Measurements from ENCODE around the gene COPS9. TPM values are rescaled to one million over a fixed set of nuclear protein-coding genes. Genes with fewer than 3 reads are reported as not detected.

COPS9 gene
- total and polyA plus RNA-seq, 7 donors = 235 to 458 (median 327) TPM

- no peak for DNase-seq
- Histone ChIP-seq H3K27ac (no peak overlapping the region), H3K4me1 (no peaks in the 10 kb centered on the region), H3K9me3 (no peaks in the 10 kb centered on the region), H3K36me3 (no peaks in the 10 kb centered on the region), H3K4me3 (no peak overlapping the region), H3K27me3 (peaks cover 0 to 13% (median 0%) of the 10 kb centered on the region in 3 donors)
- 74 to 79% methylated on average over 15 of the region's 15 CpGs for WGBS, 2 donors
- no peak for TF ChIP-seq CTCF (IDR thresholded peaks at IDR 0.05)
- no peak for TF ChIP-seq POLR2A (IDR thresholded peaks at IDR 0.05)
- TF ChIP-seq EP300 (IDR thresholded peaks at IDR 0.05) = no peak
- intact Hi-C loops (cut with DNase I) = no loop called here
Observed at GRCh38 chr2:240169486-240170353, 33.6 kb upstream of the COPS9 start.

- H3K4me3 ChIP-seq = no peak overlapping the region
- peak; percentile 43 for DNase-seq
- H3K27ac ChIP-seq = no peak overlapping the region
- H3K36me3 ChIP-seq = no peaks in the 10 kb centered on the region
- no peaks in the 10 kb centered on the region for H3K4me1 ChIP-seq
- intact Hi-C loops (cut with DNase I) = no loop called here
- WGBS, 2 donors = 83 to 84% methylated on average over 26 of the region's 26 CpGs
- H3K9me3 ChIP-seq = no peaks in the 10 kb centered on the region
- peaks cover 0 to 10% (median 0%) of the 10 kb centered on the region in 3 donors for H3K27me3 ChIP-seq
- TF ChIP-seq POLR2AphosphoS5 (IDR thresholded peaks at IDR 0.05) (no peak), EP300 (IDR thresholded peaks at IDR 0.05) (no peak), CTCF (IDR thresholded peaks at IDR 0.05) (no peak), POLR2A (IDR thresholded peaks at IDR 0.05) (no peak)
Observed at GRCh38 chr2:240168546-240169361, 32.6 kb upstream of the COPS9 start.

- Histone ChIP-seq H3K4me1 (no peaks in the 10 kb centered on the region), H3K4me3 (no peak overlapping the region), H3K36me3 (no peaks in the 10 kb centered on the region), H3K27ac (no peak overlapping the region), H3K27me3 (peaks cover 0 to 10% (median 0%) of the 10 kb centered on the region in 3 donors), H3K9me3 (no peaks in the 10 kb centered on the region)
- intact Hi-C loops (cut with DNase I) = no loop called here
- 84 to 87% methylated on average over 18 of the region's 18 CpGs for WGBS, 2 donors
- DNase-seq = peak; percentile 56
- TF ChIP-seq CTCF (IDR thresholded peaks at IDR 0.05) (no peak), POLR2A (IDR thresholded peaks at IDR 0.05) (no peak), EP300 (IDR thresholded peaks at IDR 0.05) (no peak), POLR2AphosphoS5 (IDR thresholded peaks at IDR 0.05) (no peak)
Observed at GRCh38 chr2:240168041-240168440, 31.9 kb upstream of the COPS9 start.

GRCh38 chr2:240167588-240167880 lies 31.4 kb upstream of the COPS9 start:
- Histone ChIP-seq H3K4me1 (no peaks in the 10 kb centered on the region), H3K4me3 (no peak overlapping the region), H3K27me3 (peaks cover 0 to 10% (median 0%) of the 10 kb centered on the region in 3 donors), H3K27ac (no peak overlapping the region), H3K9me3 (no peaks in the 10 kb centered on the region), H3K36me3 (no peaks in the 10 kb centered on the region)
- DNase-seq = peak; percentile 48
- TF ChIP-seq EP300 (IDR thresholded peaks at IDR 0.05) = no peak
- TF ChIP-seq POLR2AphosphoS5 (IDR thresholded peaks at IDR 0.05) = no peak
- no peak for TF ChIP-seq CTCF (IDR thresholded peaks at IDR 0.05)
- no peak for TF ChIP-seq POLR2A (IDR thresholded peaks at IDR 0.05)
- intact Hi-C loops (cut with DNase I) = no loop called here
- WGBS, 2 donors = 78 to 82% methylated on average over 9 of the region's 9 CpGs

Measured in sigmoid colon (tissue), 7 donors.